Neural progenitor cell (in vitro differentiated cells): ENCODE measurements around the gene PNPLA3. TPM values are rescaled to one million over a fixed set of nuclear protein-coding genes. Genes with fewer than 3 reads are reported as not detected.

ENCODE experiments used
- DNase-seq: peaks from one replicate; pipeline ENCODE4 v3.0.0-alpha.2; 2016; ENCODE audit warnings: low spot score
- H2AFZ ChIP-seq: fragments of 200-600 bp; sonication (generic); replicated peaks from 2 replicates; pipeline ENCODE4 v1.6.1; 2016; ENCODE audit warnings: antibody characterized with exemption
- H3F3A ChIP-seq: fragments of 200-600 bp; sonication (generic); 2 replicates; pipeline ENCODE4 v1.6.1; 2016; ENCODE audit warnings: antibody characterized with exemption, low read depth
- H3K27ac ChIP-seq: fragments of 200-600 bp; sonication (generic); 2 replicates; pipeline ENCODE4 v1.5.1; 2016; ENCODE audit warnings: mild to moderate bottlenecking
- H3K27me3 ChIP-seq: fragments of 200-600 bp; sonication (generic); 2 replicates; pipeline ENCODE4 v1.6.1; 2016; ENCODE audit warnings: mild to moderate bottlenecking, moderate library complexity
- H3K36me3 ChIP-seq: fragments of 200-600 bp; sonication (generic); 2 replicates; pipeline ENCODE4 v1.5.1; 2016
- H3K4me1 ChIP-seq: fragments of 200-600 bp; sonication (generic); 2 replicates; pipeline ENCODE4 v1.6.1; 2016; ENCODE audit warnings: mixed run types
- H3K4me2 ChIP-seq: fragments of 200-600 bp; sonication (generic); 2 replicates; pipeline ENCODE4 v1.6.1; 2016
- H3K4me3 ChIP-seq: fragments of 200-600 bp; sonication (generic); 2 replicates; pipeline ENCODE4 v1.5.1; 2016
- H3K79me2 ChIP-seq: fragments of 200-600 bp; sonication (generic); 2 replicates; pipeline ENCODE4 v1.6.1; 2016; ENCODE audit warnings: low read depth
- H3K9ac ChIP-seq: fragments of 200-600 bp; sonication (generic); 2 replicates; pipeline ENCODE4 v1.6.1; 2016
- H3K9me3 ChIP-seq: fragments of 200-600 bp; sonication (generic); 2 replicates; pipeline ENCODE4 v1.5.1; 2016; ENCODE audit warnings: low read depth
- H4K20me1 ChIP-seq: fragments of 200-600 bp; sonication (generic); 2 replicates; pipeline ENCODE4 v1.6.1; 2016; ENCODE audit warnings: low read depth
- H3K27ac Mint-ChIP-seq: 3 replicates; pipeline ENCODE4 v1.8.0; 2021; ENCODE audit warnings: mixed read lengths
- H3K27me3 Mint-ChIP-seq: 2 replicates; pipeline ENCODE4 v1.8.0; 2022; ENCODE audit warnings: low read depth, mild to moderate bottlenecking, inconsistent platforms, moderate library complexity, mixed read lengths; ENCODE audit not compliant: insufficient read depth
- H3K36me3 Mint-ChIP-seq: 3 replicates; pipeline ENCODE4 v1.8.0; 2021; ENCODE audit warnings: mixed read lengths
- H3K4me1 Mint-ChIP-seq: 3 replicates; pipeline ENCODE4 v1.8.0; 2021; ENCODE audit warnings: mixed read lengths
- H3K4me3 Mint-ChIP-seq: 3 replicates; pipeline ENCODE4 v1.8.0; 2021; ENCODE audit warnings: mild to moderate bottlenecking, moderate library complexity, mixed read lengths
- H3K9me3 Mint-ChIP-seq: 3 replicates; pipeline ENCODE4 v1.8.0; 2020; ENCODE audit warnings: mixed read lengths
- EZH2 ChIP-seq: fragments of 200-600 bp; sonication (generic); IDR thresholded peaks from 2 replicates; pipeline ENCODE4 v1.6.1; 2017; ENCODE audit warnings: antibody characterized with exemption, mild to moderate bottlenecking, moderate library complexity
- EZH2phosphoT487 ChIP-seq: fragments of 200-600 bp; sonication (generic); IDR thresholded peaks from 2 replicates; pipeline ENCODE4 v1.6.1; 2017; ENCODE audit warnings: antibody characterized with exemption
- total RNA-seq: library from RNA; depleted of rRNA; stranded (reverse); fragments of >200 nt; gene quantifications from 2 replicates; pipeline ENCODE4 v1.2.3, GENCODE V29; 2015; ENCODE audit warnings: low replicate concordance
- TF ChIP-seq, protein P1 (sequence below): fragments of 200-600 bp; sonication (generic); IDR thresholded peaks from 2 replicates; pipeline ENCODE4 v1.5.1; 2017; ENCODE audit warnings: antibody characterized with exemption, mild to moderate bottlenecking

The PNPLA3 gene
- total RNA-seq, 1 donor from 2014 or later = 4.8 TPM

GRCh38 chr22:43969021-43969878 lies 45.6 kb downstream of the PNPLA3 start:
- Histone ChIP-seq H2AFZ (no peak overlapping the region), H3K79me2 (no peaks in the 10 kb centered on the region), H3K4me1 (no peaks in the 10 kb centered on the region), H3K4me2 (no peak overlapping the region), H3K4me3 (no peak overlapping the region), H3F3A (no peaks in the 10 kb centered on the region), H4K20me1 (peaks cover 3% of the 10 kb centered on the region), H3K36me3 (no peaks in the 10 kb centered on the region), H3K27me3 (no peaks in the 10 kb centered on the region), H3K27ac (no peak overlapping the region), H3K9ac (no peak overlapping the region), H3K9me3 (no peaks in the 10 kb centered on the region)
- no peak overlapping the region for H3K27ac Mint-ChIP-seq
- H3K36me3 Mint-ChIP-seq = peaks cover 22% of the 10 kb centered on the region
- TF ChIP-seq EZH2phosphoT487 (no peak), EZH2 (no peak)
- TF ChIP-seq, protein P1, sequence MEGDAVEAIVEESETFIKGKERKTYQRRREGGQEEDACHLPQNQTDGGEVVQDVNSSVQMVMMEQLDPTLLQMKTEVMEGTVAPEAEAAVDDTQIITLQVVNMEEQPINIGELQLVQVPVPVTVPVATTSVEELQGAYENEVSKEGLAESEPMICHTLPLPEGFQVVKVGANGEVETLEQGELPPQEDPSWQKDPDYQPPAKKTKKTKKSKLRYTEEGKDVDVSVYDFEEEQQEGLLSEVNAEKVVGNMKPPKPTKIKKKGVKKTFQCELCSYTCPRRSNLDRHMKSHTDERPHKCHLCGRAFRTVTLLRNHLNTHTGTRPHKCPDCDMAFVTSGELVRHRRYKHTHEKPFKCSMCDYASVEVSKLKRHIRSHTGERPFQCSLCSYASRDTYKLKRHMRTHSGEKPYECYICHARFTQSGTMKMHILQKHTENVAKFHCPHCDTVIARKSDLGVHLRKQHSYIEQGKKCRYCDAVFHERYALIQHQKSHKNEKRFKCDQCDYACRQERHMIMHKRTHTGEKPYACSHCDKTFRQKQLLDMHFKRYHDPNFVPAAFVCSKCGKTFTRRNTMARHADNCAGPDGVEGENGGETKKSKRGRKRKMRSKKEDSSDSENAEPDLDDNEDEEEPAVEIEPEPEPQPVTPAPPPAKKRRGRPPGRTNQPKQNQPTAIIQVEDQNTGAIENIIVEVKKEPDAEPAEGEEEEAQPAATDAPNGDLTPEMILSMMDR = no peak
- H3K9me3 Mint-ChIP-seq = no peaks in the 10 kb centered on the region
- DNase-seq = no peak
- H3K4me3 Mint-ChIP-seq = no peak overlapping the region
- H3K4me1 Mint-ChIP-seq = no peaks in the 10 kb centered on the region
- H3K27me3 Mint-ChIP-seq = peaks cover 2% of the 10 kb centered on the region

GRCh38 chr22:43969989-43970755 lies 46.6 kb downstream of the PNPLA3 start:
- H3K4me3 ChIP-seq = no peak overlapping the region
- TF ChIP-seq EZH2phosphoT487 = no peak
- no peak for TF ChIP-seq EZH2
- TF ChIP-seq, protein P1 = no peak
- H3K9me3 Mint-ChIP-seq = no peaks in the 10 kb centered on the region
- DNase-seq = no peak
- no peak overlapping the region for H3K27ac ChIP-seq
- H3K4me1 Mint-ChIP-seq = no peaks in the 10 kb centered on the region
- H3K4me2 ChIP-seq = no peak overlapping the region
- peaks cover 2% of the 10 kb centered on the region for H3K27me3 Mint-ChIP-seq
- peaks cover 22% of the 10 kb centered on the region for H3K36me3 Mint-ChIP-seq
- H3K4me1 ChIP-seq = no peaks in the 10 kb centered on the region
- H3K36me3 ChIP-seq = no peaks in the 10 kb centered on the region
- no peaks in the 10 kb centered on the region for H3F3A ChIP-seq
- peaks cover 3% of the 10 kb centered on the region for H4K20me1 ChIP-seq
- no peaks in the 10 kb centered on the region for H3K27me3 ChIP-seq
- no peak overlapping the region for H2AFZ ChIP-seq
- H3K4me3 Mint-ChIP-seq = no peak overlapping the region
- no peak overlapping the region for H3K9ac ChIP-seq
- H3K79me2 ChIP-seq = no peaks in the 10 kb centered on the region
- no peak overlapping the region for H3K27ac Mint-ChIP-seq
- H3K9me3 ChIP-seq = no peaks in the 10 kb centered on the region

GRCh38 chr22:43971112-43971511 lies 47.5 kb downstream of the PNPLA3 start:
- Mint-ChIP-seq H3K36me3 (peaks cover 22% of the 10 kb centered on the region), H3K4me1 (no peaks in the 10 kb centered on the region), H3K9me3 (no peaks in the 10 kb centered on the region), H3K27ac (no peak overlapping the region), H3K4me3 (no peak overlapping the region), H3K27me3 (peaks cover 2% of the 10 kb centered on the region)
- TF ChIP-seq EZH2 (no peak), EZH2phosphoT487 (no peak)
- TF ChIP-seq, protein P1 = no peak
- no peak overlapping the region for H3K9ac ChIP-seq
- H3K27ac ChIP-seq = no peak overlapping the region
- H3K79me2 ChIP-seq = no peaks in the 10 kb centered on the region
- no peak overlapping the region for H2AFZ ChIP-seq
- DNase-seq = no peak
- no peaks in the 10 kb centered on the region for H3K36me3 ChIP-seq
- no peaks in the 10 kb centered on the region for H3F3A ChIP-seq
- H4K20me1 ChIP-seq = peaks cover 3% of the 10 kb centered on the region
- H3K4me1 ChIP-seq = no peaks in the 10 kb centered on the region
- H3K9me3 ChIP-seq = no peaks in the 10 kb centered on the region
- no peak overlapping the region for H3K4me3 ChIP-seq
- no peaks in the 10 kb centered on the region for H3K27me3 ChIP-seq
- no peak overlapping the region for H3K4me2 ChIP-seq
